Activated CD4-positive, CD25-positive, alpha-beta regulatory T cell (primary cell): ENCODE data around the gene CAPN1.
"Not testable (repeated sequence)": the region's sequence is repeated elsewhere in the genome, so short reads cannot be mapped to it uniquely, and the experiment has no call there.

Experiments used
- DNase-seq, 4 experiments: peaks; one replicate each; lab custom pipeline; 2025; lab: John Stamatoyannopoulos, UW

CAPN1 gene

GRCh38 chr11:65217441-65218423 is 36.0 kb downstream of the CAPN1 start:
- no peak for DNase-seq

GRCh38 chr11:65218446-65218845 is 36.7 kb downstream of the CAPN1 start:
- no peak for DNase-seq

- DNase-seq, result no peak
Observed at GRCh38 chr11:65219930-65220213, 38.1 kb downstream of the CAPN1 start.

GRCh38 chr11:65221026-65221425 is 39.3 kb downstream of the CAPN1 start:
- DNase-seq, result no peak

GRCh38 chr11:65223011-65223410 is 41.3 kb downstream of the CAPN1 start:
- no peak for DNase-seq

- DNase-seq, result no peak
Observed at GRCh38 chr11:65224930-65225278, 43.2 kb downstream of the CAPN1 start.

- DNase-seq, result peak in 2 of 4 experiments; percentile 11 to 25
Observed at GRCh38 chr11:65225279-65226102, 43.8 kb downstream of the CAPN1 start.

GRCh38 chr11:65226103-65226442 is 44.3 kb downstream of the CAPN1 start:
- no peak for DNase-seq

GRCh38 chr11:65227879-65228278 is 46.2 kb downstream of the CAPN1 start:
- no peak for DNase-seq

- DNase-seq, result no peak
Observed at GRCh38 chr11:65236194-65237059, 54.7 kb downstream of the CAPN1 start.

- DNase-seq, result not testable (repeated sequence)
Observed at GRCh38 chr11:65238302-65238701, 56.6 kb downstream of the CAPN1 start.

GRCh38 chr11:65241134-65241533 is 59.4 kb downstream of the CAPN1 start:
- DNase-seq, result no peak

GRCh38 chr11:65241692-65242091 is 60.0 kb downstream of the CAPN1 start:
- DNase-seq, result no peak

- no peak for DNase-seq
Observed at GRCh38 chr11:65242389-65242788, 60.7 kb downstream of the CAPN1 start.

- no peak for DNase-seq
Observed at GRCh38 chr11:65243797-65244196, 62.1 kb downstream of the CAPN1 start.

GRCh38 chr11:65245046-65245445 is 63.3 kb downstream of the CAPN1 start:
- not testable (repeated sequence) for DNase-seq

GRCh38 chr11:65246506-65246905 is 64.8 kb downstream of the CAPN1 start:
- DNase-seq, result no peak

- DNase-seq, result not testable (repeated sequence)
Observed at GRCh38 chr11:65248184-65248710, 66.5 kb downstream of the CAPN1 start.

- no peak for DNase-seq
Observed at GRCh38 chr11:65251476-65251875, 69.7 kb downstream of the CAPN1 start.

- no peak for DNase-seq
Observed at GRCh38 chr11:65254724-65255123, 73.0 kb downstream of the CAPN1 start.

GRCh38 chr11:65258988-65259387 is 77.3 kb downstream of the CAPN1 start:
- DNase-seq, result no peak

- DNase-seq, result no peak
Observed at GRCh38 chr11:65260302-65260701, 78.6 kb downstream of the CAPN1 start.
